ENCODE measurements around the gene SULT1A1. TPM values are rescaled to one million over a fixed set of nuclear protein-coding genes. Genes with fewer than 3 reads are reported as not detected.
A peak's percentile ranks its signal among the peaks of the same experiment; 100 is the strongest.

SULT1A1 gene
- total RNA-seq (2021; fragmentation: NEBNext Ultra II Directional; extraction: Animal tissue kit (Norgen Biotek cat#: 25700)), result 3.4 and 4.0 TPM in 2 replicates
- polyA plus RNA-seq (2011; rRNA removed), result 2.0 and 2.1 TPM in 2 replicates
- 1.5 TPM for polyA plus RNA-seq (2011; cell fraction: cytosol; rRNA removed)
- 1.4 TPM for polyA plus RNA-seq (2011; cell fraction: nucleus; rRNA removed)
- polyA plus RNA-seq (2012, experiment 1 of 2), result 1.5 to 4.1 TPM (median 2.7 TPM) in 4 replicates
- 2.9 TPM for polyA plus RNA-seq (2012, experiment 2 of 2)
- polyA plus RNA-seq (2013, experiment 1 of 2), result 3.4 TPM
- polyA plus RNA-seq (2013, experiment 2 of 2), result 3.3 TPM
- polyA minus RNA-seq (2011; rRNA and poly(A)+ RNA removed), result 0.50 and 0.83 TPM in 2 replicates
- polyA minus RNA-seq (2011; cell fraction: cytosol; rRNA and poly(A)+ RNA removed), result 1.0 TPM
- 1.6 TPM for polyA minus RNA-seq (2011; cell fraction: nucleus; rRNA and poly(A)+ RNA removed)
- long read RNA-seq, experiment 1, result 0 reads
- long read RNA-seq, experiment 2, partial matches to known transcripts, result 0 of 1 reads
- long read RNA-seq, experiment 2, other reads (novel, unspliced or antisense), result 0 of 1 reads

DNA sequence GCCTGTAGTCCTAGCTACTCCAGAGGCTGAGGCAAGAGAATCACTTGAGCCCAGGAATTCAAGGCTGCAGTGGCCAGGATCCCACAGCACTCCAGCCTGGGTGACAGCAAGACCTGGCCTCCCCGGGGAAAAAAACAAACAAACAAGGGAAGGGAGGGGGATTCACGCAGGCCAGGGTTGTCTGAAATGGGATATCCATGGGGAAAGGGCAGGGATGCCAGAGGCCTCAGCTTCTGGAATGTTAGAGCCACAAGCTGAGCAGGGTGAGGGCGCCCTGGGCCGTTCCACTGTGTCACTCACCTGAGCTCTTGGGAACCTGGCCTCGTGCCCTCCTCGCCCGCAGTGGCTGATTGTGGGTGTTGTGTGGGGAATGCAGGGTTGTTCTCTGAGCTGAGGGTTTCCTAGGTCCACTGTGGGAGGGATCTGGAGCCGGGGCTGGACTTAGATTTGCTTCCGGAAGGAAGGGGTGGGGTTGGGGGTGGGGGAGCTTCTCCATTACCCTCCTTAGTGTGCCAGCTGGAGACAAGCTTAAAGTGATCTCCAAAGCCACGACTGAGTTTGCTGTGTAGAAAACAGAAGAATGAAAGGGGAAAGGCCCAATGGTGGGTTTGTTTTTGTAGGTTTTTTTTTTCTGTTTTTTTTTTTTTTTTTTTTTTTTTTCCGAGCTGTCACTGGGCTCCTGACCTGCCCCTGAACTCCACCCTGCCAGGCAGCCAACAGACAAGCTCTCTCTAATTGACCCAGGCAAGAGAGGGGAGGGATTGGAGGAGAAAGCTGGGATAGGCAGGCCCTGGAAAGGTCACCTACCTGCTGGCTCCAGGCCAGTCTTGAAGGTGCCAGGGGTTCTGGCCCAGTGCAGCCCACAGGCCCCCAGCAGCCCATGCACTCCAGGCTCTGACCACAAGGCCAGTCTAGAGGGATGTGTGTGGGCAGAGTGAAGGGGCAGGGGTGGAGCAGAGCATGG lies at the start of gene SULT1A1:
Gene SULT1A1 (minus strand): TSS at position 414 of the 964 bp plus-strand sequence. CDS start 1,189 bp downstream, outside the sequence.
- WGBS, 2 experiments (ENCODE audit: extremely low coverage in 1 of 2, insufficient coverage in 1 of 2, insufficient read length in 1 of 2, insufficient replicate concordance in 2 of 2, low coverage in 1 of 2, low lambda C conversion rate in 2 of 2, missing lambda C conversion rate in 1 of 2), result 75% methylated on average over 8 of the region's 11 CpGs; no CpG with 5 or more reads in 1 of the 2 experiments
- peak within 1 kb of the TSS; percentile 81; the same call in 1 of the 2 replicates for H2BK15ac ChIP-seq (ENCODE audit: low read length)
- H3K79me2 ChIP-seq (ENCODE audit: control insufficient read depth in 1 of 2, insufficient read depth in 2 of 2, low read length in 2 of 2), result no peaks in the 10 kb centered on the region
- no peak within 1 kb of the TSS for H3K4me3 ChIP-seq (ENCODE audit: extremely low read depth in 1 of 4, insufficient read depth in 2 of 4, low read depth in 3 of 4, low read length in 4 of 4)
- H3K9ac ChIP-seq (replicated peaks in 1 of 4; ENCODE audit: extremely low read depth in 1 of 4, low read depth in 3 of 4, low read length in 3 of 4), result no peak within 1 kb of the TSS
- 0 out of 2 replicates have a peak within 1 kb of the TSS, but pooled peaks have one; percentile 8 for H2AK5ac ChIP-seq (ENCODE audit: low read depth, low read length)
- no peak within 1 kb of the TSS for H4K5ac ChIP-seq (ENCODE audit: insufficient read length, low read depth, low read length)
- no peak within 1 kb of the TSS for H3K56ac ChIP-seq (replicated peaks; ENCODE audit: insufficient read length, low read depth, low read length)
- ChIA-PET POLR2A (ENCODE audit: partially characterized antibody) (interaction anchor here (1.5 kb wide), 1 partner anchor 13 kb away, joined by 3 read pairs; no protein-coding TSS in a partner anchor), CTCF (ENCODE audit: partially characterized antibody) (interaction anchor here (1.0 to 1.1 kb wide), 2 partner anchors 12 to 60 kb away, joined by 3 to 4 read pairs; no protein-coding TSS in a partner anchor)
- H2BK120ac ChIP-seq (replicated peaks; ENCODE audit: low read depth, low read length), result no peak within 1 kb of the TSS
- no peaks in the 10 kb centered on the region for H3K9me3 ChIP-seq (ENCODE audit: insufficient read depth in 2 of 2, low read depth in 1 of 2, low read length in 1 of 2)
- H3K14ac ChIP-seq (ENCODE audit: insufficient read length), result no peak within 1 kb of the TSS
- H3K79me1 ChIP-seq (ENCODE audit: low read depth, low read length), result no peaks in the 10 kb centered on the region
- H3K4me2 ChIP-seq (ENCODE audit: insufficient read depth in 1 of 2, low read depth in 2 of 2, low read length in 2 of 2), result no peak within 1 kb of the TSS
- H3K36me3 ChIP-seq (ENCODE audit: control insufficient read depth in 2 of 4, insufficient read depth in 4 of 4, low read length in 3 of 4), result no peaks in the 10 kb centered on the region
- H2BK20ac ChIP-seq (ENCODE audit: low read length), result no peak within 1 kb of the TSS
- H2BK12ac ChIP-seq (ENCODE audit: low read depth, low read length), result 0 out of 2 replicates have a peak within 1 kb of the TSS, but pooled peaks have one; percentile 39
- peak within 1 kb of the TSS; percentile 71 for H4K8ac ChIP-seq (ENCODE audit: extremely low read depth, insufficient read depth, low read length)
- TF ChIP-seq, protein P1, sequence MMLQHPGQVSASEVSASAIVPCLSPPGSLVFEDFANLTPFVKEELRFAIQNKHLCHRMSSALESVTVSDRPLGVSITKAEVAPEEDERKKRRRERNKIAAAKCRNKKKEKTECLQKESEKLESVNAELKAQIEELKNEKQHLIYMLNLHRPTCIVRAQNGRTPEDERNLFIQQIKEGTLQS (IDR thresholded peaks at IDR 0.05; ENCODE audit: insufficient read depth, low read depth, low read length), result no peak
- TF ChIP-seq SP2 (IDR thresholded peaks at IDR 0.05; ENCODE audit: low read length), result no peak
- TF ChIP-seq TAF1 (IDR thresholded peaks at IDR 0.05; ENCODE audit: low read depth, low read length), result no peak
- no peak for TF ChIP-seq POU5F1 (IDR thresholded peaks at IDR 0.05; ENCODE audit: low read depth, low read length)
- no peak for TF ChIP-seq TEAD4 (IDR thresholded peaks at IDR 0.05; ENCODE audit: low read depth, low read length)
- TF ChIP-seq SIRT6 (IDR thresholded peaks at IDR 0.05; ENCODE audit: low read length), result no peak
- no peak for TF ChIP-seq GTF2F1 (IDR thresholded peaks at IDR 0.05; ENCODE audit: borderline replicate concordance, low read depth, low read length)
- no peak for TF ChIP-seq CBX5 (IDR thresholded peaks at IDR 0.05; ENCODE audit: low read depth, low read length)
- no peak for TF ChIP-seq EGR1 (IDR thresholded peaks at IDR 0.05; ENCODE audit: borderline replicate concordance, low read depth, low read length)
- H2AFZ ChIP-seq (ENCODE audit: low read length), result peak within 1 kb of the TSS; percentile 53; the same call in 1 of the 2 replicates
- no peaks in the 10 kb centered on the region for H3K23me2 ChIP-seq (ENCODE audit: low read depth, low read length)
- no peak within 1 kb of the TSS for H3K23ac ChIP-seq (ENCODE audit: insufficient read length)
- no peaks in the 10 kb centered on the region for H4K20me1 ChIP-seq (replicated peaks in 1 of 2; ENCODE audit: control insufficient read depth in 1 of 2, insufficient read depth in 2 of 2, low read length in 2 of 2)
- H3K4ac ChIP-seq (replicated peaks; ENCODE audit: insufficient read length, low read depth, low read length), result no peak within 1 kb of the TSS
- H3K18ac ChIP-seq (ENCODE audit: extremely low read depth, low read length), result peak within 1 kb of the TSS; percentile 60
- peak within 1 kb of the TSS; percentile 1 for H4K91ac ChIP-seq (replicated peaks; ENCODE audit: insufficient read length, low read length)
- no peak within 1 kb of the TSS for H3K27ac ChIP-seq (ENCODE audit: low read depth, low read length)
- H3K27me3 ChIP-seq (replicated peaks in 1 of 4; ENCODE audit: control insufficient read depth in 3 of 4, extremely low read depth in 1 of 4, insufficient read depth in 3 of 4, low read length in 3 of 4), result no peaks in the 10 kb centered on the region
- FAIRE-seq (no peak), DNase-seq (ENCODE audit: low read depth in 1 of 2, low spot score in 2 of 2) (no peak)
- H3K4me1 ChIP-seq (replicated peaks in 1 of 4; ENCODE audit: control insufficient read depth in 3 of 4, insufficient read depth in 4 of 4, low read length in 3 of 4), result peaks cover 0 to 16% (median 6%) of the 10 kb centered on the region in 4 experiments; a peak in 3 of 7 replicates
- no peak within 1 kb of the TSS; the same call in 1 of the 2 replicates for H2BK5ac ChIP-seq (ENCODE audit: low read depth, low read length)

All from H1 (cell line).